GM12878 (cell line): ENCODE measurements around the gene MAP2K7.

Source experiments
- BRCA1 ChIP-seq: IDR thresholded peaks from 2 replicates; pipeline ENCODE4 v1.6.1; 2011; ENCODE audit warnings: low read depth, low read length, improper control_type of control experiment
- CBX5 ChIP-seq: sonication (generic); IDR thresholded peaks from 2 replicates; pipeline ENCODE4 v1.6.1; 2016; ENCODE audit warnings: low read depth, moderate library complexity, mild to moderate bottlenecking, inconsistent platforms
- CHD4 ChIP-seq: fragments of 200-600 bp; sonication (generic); IDR thresholded peaks from 2 replicates; pipeline ENCODE4 v1.6.1; 2016; ENCODE audit warnings: mild to moderate bottlenecking
- CREB1 ChIP-seq: IDR thresholded peaks from 2 replicates; pipeline ENCODE4 v1.6.1; 2012; ENCODE audit warnings: low read depth, mild to moderate bottlenecking, inconsistent platforms
- HDAC2 ChIP-seq: fragments of 200-600 bp; sonication (generic); IDR thresholded peaks from 2 replicates; pipeline ENCODE4 v1.6.1; 2017
- POLR2AphosphoS5 ChIP-seq: IDR thresholded peaks from 2 replicates; pipeline ENCODE4 v1.6.1; 2011; ENCODE audit warnings: mild to moderate bottlenecking, low read length, inconsistent platforms
- RFX5 ChIP-seq: IDR thresholded peaks from 2 replicates; pipeline ENCODE4 v1.6.1; 2011; ENCODE audit warnings: low read depth, low read length, improper control_type of control experiment
- SUZ12 ChIP-seq: fragments of 200-600 bp; sonication (generic); IDR thresholded peaks from one replicate; pipeline ENCODE4 v1.6.1; 2018; ENCODE audit warnings: antibody characterized with exemption, mild to moderate bottlenecking; ENCODE audit not compliant: unreplicated experiment
- TCF12 ChIP-seq: IDR thresholded peaks from 2 replicates; pipeline ENCODE4 v1.6.1; 2011; ENCODE audit warnings: low read depth, mild to moderate bottlenecking, low read length
- TCF7 ChIP-seq: IDR thresholded peaks from 2 replicates; pipeline ENCODE4 v1.6.1; 2014; ENCODE audit warnings: antibody characterized with exemption, borderline replicate concordance
- TF ChIP-seq, protein P1 (sequence below): IDR thresholded peaks from 2 replicates; pipeline ENCODE4 v1.6.1; 2012; ENCODE audit warnings: low read depth, low read length, improper control_type of control experiment
- TF ChIP-seq, protein P2 (sequence below), 3 experiments: IDR thresholded peaks in 2 of 3; conservative IDR thresholded peaks in 1 of 3; 2 replicates each; pipeline ENCODE4 v1.5.1; 2011; ENCODE audit warnings: low read depth in 3 of 3, low read length in 3 of 3, mild to moderate bottlenecking in 3 of 3, control low read depth in 2 of 3, moderate library complexity in 2 of 3, inconsistent platforms in 1 of 3, mixed read lengths in 1 of 3; ENCODE audit not compliant: control insufficient read depth in 2 of 3, insufficient read depth in 1 of 3; ENCODE audit errors: extremely low read depth in 1 of 3
- TF ChIP-seq, protein P3 (sequence below): IDR thresholded peaks from 2 replicates; pipeline ENCODE4 v1.6.1; 2012; ENCODE audit warnings: low read depth, low read length, improper control_type of control experiment
- TF ChIP-seq, protein P4 (sequence below): fragments of 450-650 bp; formaldehyde crosslinking; IDR thresholded peaks from 2 replicates; pipeline ENCODE4 v1.4.0; 2020; ENCODE audit warnings: mild to moderate bottlenecking, moderate library complexity

DNA sequence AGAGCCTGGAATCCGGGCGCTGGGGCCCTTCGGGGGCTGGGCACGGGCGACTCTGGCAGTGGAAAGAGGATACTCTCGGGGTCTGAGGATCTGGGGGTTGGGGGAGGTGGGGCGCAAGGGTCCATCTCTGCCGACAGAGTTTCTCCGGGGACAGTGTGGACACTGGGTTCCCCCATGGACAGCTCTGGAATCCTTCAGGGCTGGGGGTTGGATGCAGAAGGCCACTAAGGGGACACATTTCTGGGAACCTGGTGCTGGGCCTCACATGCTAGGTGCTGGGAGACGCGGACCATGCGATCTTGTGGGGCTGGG is 13.2 kb downstream of the MAP2K7 start:
- TF ChIP-seq POLR2AphosphoS5, result no peak
- TF ChIP-seq, protein P1, sequence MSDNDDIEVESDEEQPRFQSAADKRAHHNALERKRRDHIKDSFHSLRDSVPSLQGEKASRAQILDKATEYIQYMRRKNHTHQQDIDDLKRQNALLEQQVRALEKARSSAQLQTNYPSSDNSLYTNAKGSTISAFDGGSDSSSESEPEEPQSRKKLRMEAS, result no peak
- TF ChIP-seq, protein P2, sequence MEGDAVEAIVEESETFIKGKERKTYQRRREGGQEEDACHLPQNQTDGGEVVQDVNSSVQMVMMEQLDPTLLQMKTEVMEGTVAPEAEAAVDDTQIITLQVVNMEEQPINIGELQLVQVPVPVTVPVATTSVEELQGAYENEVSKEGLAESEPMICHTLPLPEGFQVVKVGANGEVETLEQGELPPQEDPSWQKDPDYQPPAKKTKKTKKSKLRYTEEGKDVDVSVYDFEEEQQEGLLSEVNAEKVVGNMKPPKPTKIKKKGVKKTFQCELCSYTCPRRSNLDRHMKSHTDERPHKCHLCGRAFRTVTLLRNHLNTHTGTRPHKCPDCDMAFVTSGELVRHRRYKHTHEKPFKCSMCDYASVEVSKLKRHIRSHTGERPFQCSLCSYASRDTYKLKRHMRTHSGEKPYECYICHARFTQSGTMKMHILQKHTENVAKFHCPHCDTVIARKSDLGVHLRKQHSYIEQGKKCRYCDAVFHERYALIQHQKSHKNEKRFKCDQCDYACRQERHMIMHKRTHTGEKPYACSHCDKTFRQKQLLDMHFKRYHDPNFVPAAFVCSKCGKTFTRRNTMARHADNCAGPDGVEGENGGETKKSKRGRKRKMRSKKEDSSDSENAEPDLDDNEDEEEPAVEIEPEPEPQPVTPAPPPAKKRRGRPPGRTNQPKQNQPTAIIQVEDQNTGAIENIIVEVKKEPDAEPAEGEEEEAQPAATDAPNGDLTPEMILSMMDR (IDR thresholded peaks at IDR 0.05 in 2 of 3, conservative IDR thresholded peaks at IDR 0.05 in 1 of 3; ENCODE audit: control insufficient read depth in 2 of 3, extremely low read depth in 1 of 3, insufficient read depth in 1 of 3, low read depth in 3 of 3, low read length in 3 of 3), result no peak
- TF ChIP-seq, protein P3, sequence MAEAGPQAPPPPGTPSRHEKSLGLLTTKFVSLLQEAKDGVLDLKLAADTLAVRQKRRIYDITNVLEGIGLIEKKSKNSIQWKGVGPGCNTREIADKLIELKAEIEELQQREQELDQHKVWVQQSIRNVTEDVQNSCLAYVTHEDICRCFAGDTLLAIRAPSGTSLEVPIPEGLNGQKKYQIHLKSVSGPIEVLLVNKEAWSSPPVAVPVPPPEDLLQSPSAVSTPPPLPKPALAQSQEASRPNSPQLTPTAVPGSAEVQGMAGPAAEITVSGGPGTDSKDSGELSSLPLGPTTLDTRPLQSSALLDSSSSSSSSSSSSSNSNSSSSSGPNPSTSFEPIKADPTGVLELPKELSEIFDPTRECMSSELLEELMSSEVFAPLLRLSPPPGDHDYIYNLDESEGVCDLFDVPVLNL, result no peak
- TF ChIP-seq TCF12, result no peak
- no peak for TF ChIP-seq TCF7
- TF ChIP-seq HDAC2, result no peak
- TF ChIP-seq RFX5, result no peak
- no peak for TF ChIP-seq CBX5
- no peak for TF ChIP-seq CREB1
- TF ChIP-seq, protein P4, sequence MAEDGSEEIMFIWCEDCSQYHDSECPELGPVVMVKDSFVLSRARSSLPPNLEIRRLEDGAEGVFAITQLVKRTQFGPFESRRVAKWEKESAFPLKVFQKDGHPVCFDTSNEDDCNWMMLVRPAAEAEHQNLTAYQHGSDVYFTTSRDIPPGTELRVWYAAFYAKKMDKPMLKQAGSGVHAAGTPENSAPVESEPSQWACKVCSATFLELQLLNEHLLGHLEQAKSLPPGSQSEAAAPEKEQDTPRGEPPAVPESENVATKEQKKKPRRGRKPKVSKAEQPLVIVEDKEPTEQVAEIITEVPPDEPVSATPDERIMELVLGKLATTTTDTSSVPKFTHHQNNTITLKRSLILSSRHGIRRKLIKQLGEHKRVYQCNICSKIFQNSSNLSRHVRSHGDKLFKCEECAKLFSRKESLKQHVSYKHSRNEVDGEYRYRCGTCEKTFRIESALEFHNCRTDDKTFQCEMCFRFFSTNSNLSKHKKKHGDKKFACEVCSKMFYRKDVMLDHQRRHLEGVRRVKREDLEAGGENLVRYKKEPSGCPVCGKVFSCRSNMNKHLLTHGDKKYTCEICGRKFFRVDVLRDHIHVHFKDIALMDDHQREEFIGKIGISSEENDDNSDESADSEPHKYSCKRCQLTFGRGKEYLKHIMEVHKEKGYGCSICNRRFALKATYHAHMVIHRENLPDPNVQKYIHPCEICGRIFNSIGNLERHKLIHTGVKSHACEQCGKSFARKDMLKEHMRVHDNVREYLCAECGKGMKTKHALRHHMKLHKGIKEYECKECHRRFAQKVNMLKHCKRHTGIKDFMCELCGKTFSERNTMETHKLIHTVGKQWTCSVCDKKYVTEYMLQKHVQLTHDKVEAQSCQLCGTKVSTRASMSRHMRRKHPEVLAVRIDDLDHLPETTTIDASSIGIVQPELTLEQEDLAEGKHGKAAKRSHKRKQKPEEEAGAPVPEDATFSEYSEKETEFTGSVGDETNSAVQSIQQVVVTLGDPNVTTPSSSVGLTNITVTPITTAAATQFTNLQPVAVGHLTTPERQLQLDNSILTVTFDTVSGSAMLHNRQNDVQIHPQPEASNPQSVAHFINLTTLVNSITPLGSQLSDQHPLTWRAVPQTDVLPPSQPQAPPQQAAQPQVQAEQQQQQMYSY (CRISPR knock-in tag), result no peak
- TF ChIP-seq BRCA1, result no peak
- TF ChIP-seq SUZ12, result no peak
- TF ChIP-seq CHD4, result no peak
